HG03558 (cell line): ENCODE results near the gene RABL2A.
"Not testable (repeated sequence)": the region's sequence is repeated elsewhere in the genome, so short reads cannot be mapped to it uniquely, and the experiment has no call there.

Source experiments
- ATAC-seq: cut with Tn5 transposase; IDR thresholded peaks from one replicate; pipeline ENCODE4 v1.9.1; 2021; ENCODE audit warnings: moderate number of reproducible peaks; ENCODE audit not compliant: unreplicated experiment; ENCODE audit errors: extremely low read depth

Gene RABL2A

DNA sequence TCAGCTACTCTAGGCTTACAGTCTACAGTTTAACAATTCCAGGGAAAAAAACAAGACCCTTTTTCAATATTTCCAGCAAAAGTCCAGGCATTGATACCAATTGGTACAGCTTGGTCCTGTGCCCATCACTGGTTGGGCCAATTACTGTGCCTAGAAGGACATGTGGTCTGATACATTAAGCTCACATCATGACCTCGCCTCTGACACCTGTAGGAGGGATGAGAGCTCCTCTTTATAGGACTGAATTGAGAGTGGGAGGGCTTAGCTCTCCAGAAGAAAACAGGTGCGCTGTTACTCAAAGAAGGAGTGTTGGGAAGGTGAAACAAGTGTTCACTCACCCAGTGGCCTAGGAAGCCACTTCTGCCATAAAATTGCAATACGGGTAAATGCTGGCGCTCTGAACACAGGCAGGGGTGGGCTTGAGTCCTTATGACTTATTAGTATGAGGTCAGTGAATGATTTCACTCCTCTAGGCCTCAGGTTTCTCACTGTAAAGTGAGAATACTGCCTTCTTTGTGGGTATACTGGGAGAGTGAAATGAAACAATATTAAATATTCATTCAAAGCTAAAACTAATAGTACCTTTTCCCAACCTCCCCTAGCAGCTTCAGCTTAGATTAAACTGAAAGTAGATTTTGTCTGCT is 49.7 kb downstream of the RABL2A start:
- ATAC-seq: no peak

DNA sequence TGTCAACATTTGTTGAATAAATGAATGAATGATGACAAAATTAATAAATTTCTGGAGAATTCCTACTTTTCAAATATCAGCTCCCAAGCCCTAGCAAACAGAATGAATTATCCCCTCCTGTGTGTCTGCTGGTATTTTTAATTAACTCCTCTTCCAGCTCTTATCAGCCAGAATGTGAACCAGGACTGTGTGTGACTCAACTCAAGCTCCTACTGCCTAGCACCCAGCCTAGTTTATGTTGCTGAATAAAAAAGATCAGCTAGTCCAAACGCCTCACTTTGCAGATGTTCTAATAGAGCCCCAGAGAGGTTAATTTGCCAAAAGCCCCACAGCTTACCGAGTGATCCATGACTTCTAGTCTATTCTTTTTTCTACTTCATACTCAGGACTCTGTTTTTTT is 50.3 kb downstream of the RABL2A start:
- ATAC-seq: no peak

DNA sequence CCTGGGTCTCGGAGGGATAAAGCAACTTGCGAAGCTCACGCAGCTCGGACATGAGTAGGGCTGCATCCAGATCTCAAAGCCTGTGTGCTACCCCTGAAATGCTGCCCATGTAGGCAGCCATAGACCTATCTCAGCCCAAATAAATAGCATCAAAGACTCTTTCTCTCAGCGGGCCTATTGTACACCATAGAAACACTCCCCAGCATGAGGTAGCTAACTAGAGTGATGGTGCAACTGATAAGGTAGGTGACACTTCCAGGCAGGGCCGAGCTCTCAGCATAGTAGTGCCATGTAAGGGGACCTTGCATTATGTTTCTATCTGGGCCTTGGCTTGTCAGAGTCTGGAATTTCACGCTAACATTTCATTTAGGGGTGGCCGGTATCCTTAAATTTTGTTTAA is 52.4 kb downstream of the RABL2A start:
- no peak for ATAC-seq

GRCh38 chr2:113685471-113685870 is 58.4 kb downstream of the RABL2A start:
- no peak for ATAC-seq

DNA sequence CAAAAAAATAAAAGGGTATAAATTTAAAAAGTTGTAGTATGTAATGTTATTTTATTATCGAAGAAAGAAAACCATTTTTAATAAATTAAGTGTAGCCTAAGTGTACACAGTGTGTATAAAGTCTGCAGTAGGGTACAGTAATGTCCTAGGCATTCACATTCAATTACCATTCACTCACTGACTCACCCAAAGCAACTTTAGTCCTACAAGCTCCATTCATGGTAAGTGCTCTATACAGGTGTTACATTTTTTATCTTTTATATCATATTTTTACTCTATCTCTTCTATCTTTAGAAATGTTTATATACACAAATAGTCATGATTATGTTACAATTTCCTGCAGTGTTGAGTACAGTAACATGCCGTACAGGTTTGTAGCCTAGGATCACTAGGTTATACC is 59.5 kb downstream of the RABL2A start:
- no peak for ATAC-seq

DNA sequence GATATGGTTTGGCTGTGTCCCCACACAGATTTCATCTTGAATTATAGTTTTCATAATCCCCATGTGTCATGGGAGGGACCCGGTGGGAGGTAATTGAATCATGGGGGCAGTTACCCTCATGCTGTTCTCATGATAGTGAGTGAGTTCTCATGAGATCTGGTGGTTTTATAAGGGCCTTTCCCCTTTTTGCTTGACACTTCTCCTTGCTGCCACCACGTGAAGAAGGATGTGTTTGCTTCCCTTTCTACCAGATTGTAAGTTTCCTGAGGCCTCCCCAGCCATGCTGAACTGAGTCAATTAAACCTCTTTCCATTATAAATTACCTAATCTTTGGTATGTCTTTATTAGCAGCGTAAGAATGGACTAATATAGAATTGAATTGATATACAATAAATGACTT is 63.8 kb downstream of the RABL2A start:
- ATAC-seq: not testable (repeated sequence)
